Activated naive CD4-positive, alpha-beta T cell treated with anti-CD3 and anti-CD28 coated beads, Interleukin-2, amount 10 ng/mL, durations not matched to agents 7 days and 5 days (primary cell): Measurements from ENCODE around the gene OR2T11.

Source experiments
- CTCF ChIA-PET: fragments of 350-600 bp; sonication (Branson Sonifier 250); formaldehyde crosslinking; loops from one replicate; lab custom pipeline; 2021; ENCODE audit warnings: antibody characterized with exemption; lab: Charles Lee
- DNase-seq: peaks from one replicate; pipeline ENCODE4 v3.0.0-alpha.2; 2020
- H3K27ac Mint-ChIP-seq: one replicate; pipeline ENCODE4 v1.8.0; 2021; ENCODE audit warnings: mild to moderate bottlenecking, moderate library complexity, mixed read lengths
- H3K27me3 Mint-ChIP-seq: one replicate; pipeline ENCODE4 v1.8.0; 2021; ENCODE audit warnings: mild to moderate bottlenecking, mixed read lengths
- H3K36me3 Mint-ChIP-seq: one replicate; pipeline ENCODE4 v1.8.0; 2021; ENCODE audit warnings: mixed read lengths
- H3K4me1 Mint-ChIP-seq: one replicate; pipeline ENCODE4 v1.8.0; 2021; ENCODE audit warnings: mixed read lengths
- H3K4me3 Mint-ChIP-seq: one replicate; pipeline ENCODE4 v1.8.0; 2021; ENCODE audit warnings: mild to moderate bottlenecking, moderate library complexity, mixed read lengths
- H3K9me3 Mint-ChIP-seq: one replicate; pipeline ENCODE4 v1.8.0; 2021; ENCODE audit warnings: mixed read lengths

OR2T11 gene

DNA sequence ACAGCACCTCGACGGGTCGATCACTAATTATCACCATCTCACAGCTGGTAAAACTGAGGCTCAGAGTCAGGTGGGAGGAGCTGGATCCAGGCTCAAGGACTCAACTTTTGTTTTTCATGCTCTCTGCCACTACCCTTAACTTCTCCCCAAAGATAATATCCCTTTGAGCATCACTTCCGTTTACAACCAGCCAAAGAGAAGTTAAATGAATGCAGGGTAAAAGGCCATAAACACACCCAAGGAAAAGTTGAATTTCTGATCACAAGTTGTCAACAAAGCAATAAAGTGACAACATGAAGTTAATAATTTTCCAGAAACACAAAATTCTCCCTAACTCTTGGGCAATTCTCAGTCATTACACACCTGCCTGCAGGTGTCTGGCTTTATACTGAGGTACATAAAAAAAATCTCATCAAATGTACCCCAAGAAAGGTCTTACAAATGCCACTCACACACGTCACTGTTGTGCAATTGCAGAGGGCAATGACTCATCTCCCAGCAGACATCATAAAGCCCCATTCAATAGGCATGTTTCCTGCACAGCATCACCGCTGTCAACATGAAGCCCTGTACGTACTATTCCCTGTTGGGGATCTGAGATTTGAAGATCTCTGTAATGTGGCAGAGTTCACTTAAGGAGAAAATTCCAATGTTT is 3.4 kb downstream of the OR2T11 start:
- no peaks in the 10 kb centered on the region for H3K4me1 Mint-ChIP-seq
- CTCF ChIA-PET, result no interaction called here
- no peak for DNase-seq
- H3K27me3 Mint-ChIP-seq, result no peaks in the 10 kb centered on the region
- H3K4me3 Mint-ChIP-seq, result no peak overlapping the region
- H3K9me3 Mint-ChIP-seq, result no peaks in the 10 kb centered on the region
- H3K36me3 Mint-ChIP-seq, result no peaks in the 10 kb centered on the region
- no peak overlapping the region for H3K27ac Mint-ChIP-seq

- DNase-seq, result no peak
- H3K27me3 Mint-ChIP-seq, result no peaks in the 10 kb centered on the region
- H3K4me1 Mint-ChIP-seq, result no peaks in the 10 kb centered on the region
- CTCF ChIA-PET, result interaction anchor here (0.6 kb wide), 1 partner anchor 17 kb away, joined by 3 read pairs; no protein-coding TSS in a partner anchor
- no peak overlapping the region for H3K27ac Mint-ChIP-seq
- no peaks in the 10 kb centered on the region for H3K36me3 Mint-ChIP-seq
- H3K4me3 Mint-ChIP-seq, result no peak overlapping the region
- no peaks in the 10 kb centered on the region for H3K9me3 Mint-ChIP-seq
Measured at GRCh38 chr1:248630551-248630950, 4.3 kb downstream of the OR2T11 start.

DNA sequence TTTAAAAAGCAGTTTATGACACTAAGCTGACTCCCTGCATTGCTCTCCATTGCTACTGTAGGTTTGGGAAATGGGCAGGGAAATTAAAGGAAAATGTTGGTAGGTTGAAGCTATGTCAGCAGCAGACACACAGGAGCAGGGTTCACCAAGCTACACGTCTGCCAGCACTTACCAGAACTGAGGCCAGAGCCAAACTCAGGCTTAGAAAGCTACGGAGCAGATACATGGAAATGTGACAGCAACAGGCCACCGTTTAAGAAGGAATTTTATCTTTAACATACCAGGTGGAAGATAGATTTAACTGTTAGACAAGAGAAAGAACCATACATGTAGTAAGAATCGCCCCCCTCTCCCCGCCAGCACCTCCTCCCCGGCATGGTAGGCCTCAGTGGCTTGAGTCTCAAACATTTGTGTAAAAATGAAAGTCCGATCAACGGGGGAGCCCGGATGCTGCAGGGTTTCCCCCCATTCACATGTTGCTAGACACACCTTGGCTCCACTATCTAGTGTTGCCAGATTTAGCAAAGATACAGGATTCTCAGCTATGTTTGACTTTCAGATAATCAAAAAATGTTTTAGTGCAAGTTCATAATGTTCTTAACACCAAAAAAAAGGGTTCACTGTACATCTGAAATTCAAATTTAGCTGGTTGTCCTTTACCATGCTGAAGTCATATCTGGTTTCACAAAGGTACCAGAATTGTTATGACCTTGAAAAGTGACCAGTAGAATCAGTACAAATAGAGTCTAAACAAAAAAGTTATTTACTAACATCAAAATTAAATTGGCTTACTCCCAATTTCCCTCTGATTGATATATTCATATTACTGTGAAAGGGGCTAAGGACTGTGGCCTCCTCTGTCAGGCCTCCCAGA is 6.7 kb downstream of the OR2T11 start:
- no peak overlapping the region for H3K27ac Mint-ChIP-seq
- no peaks in the 10 kb centered on the region for H3K9me3 Mint-ChIP-seq
- CTCF ChIA-PET, result no interaction called here
- no peaks in the 10 kb centered on the region for H3K36me3 Mint-ChIP-seq
- DNase-seq, result no peak
- H3K4me1 Mint-ChIP-seq, result no peaks in the 10 kb centered on the region
- no peak overlapping the region for H3K4me3 Mint-ChIP-seq
- no peaks in the 10 kb centered on the region for H3K27me3 Mint-ChIP-seq

GRCh38 chr1:248625971-248626370 is 8.9 kb downstream of the OR2T11 start:
- no peaks in the 10 kb centered on the region for H3K27me3 Mint-ChIP-seq
- H3K27ac Mint-ChIP-seq, result no peak overlapping the region
- no peak for DNase-seq
- H3K4me1 Mint-ChIP-seq, result no peaks in the 10 kb centered on the region
- H3K4me3 Mint-ChIP-seq, result no peak overlapping the region
- no peaks in the 10 kb centered on the region for H3K9me3 Mint-ChIP-seq
- no peaks in the 10 kb centered on the region for H3K36me3 Mint-ChIP-seq
- CTCF ChIA-PET, result interaction anchor here (0.8 kb wide), 1 partner anchor 180 kb away, joined by 3 read pairs; no protein-coding TSS in a partner anchor

- no peak for DNase-seq
- Mint-ChIP-seq H3K9me3 (no peaks in the 10 kb centered on the region), H3K36me3 (no peaks in the 10 kb centered on the region), H3K27ac (no peak overlapping the region), H3K4me3 (no peak overlapping the region), H3K4me1 (no peaks in the 10 kb centered on the region), H3K27me3 (no peaks in the 10 kb centered on the region)
- CTCF ChIA-PET, result interaction anchor here (0.8 to 6.5 kb wide), 2 partner anchors 181 kb away, joined by 3 to 63 read pairs; no protein-coding TSS in a partner anchor
Measured at GRCh38 chr1:248625166-248625565, 9.7 kb downstream of the OR2T11 start.

DNA sequence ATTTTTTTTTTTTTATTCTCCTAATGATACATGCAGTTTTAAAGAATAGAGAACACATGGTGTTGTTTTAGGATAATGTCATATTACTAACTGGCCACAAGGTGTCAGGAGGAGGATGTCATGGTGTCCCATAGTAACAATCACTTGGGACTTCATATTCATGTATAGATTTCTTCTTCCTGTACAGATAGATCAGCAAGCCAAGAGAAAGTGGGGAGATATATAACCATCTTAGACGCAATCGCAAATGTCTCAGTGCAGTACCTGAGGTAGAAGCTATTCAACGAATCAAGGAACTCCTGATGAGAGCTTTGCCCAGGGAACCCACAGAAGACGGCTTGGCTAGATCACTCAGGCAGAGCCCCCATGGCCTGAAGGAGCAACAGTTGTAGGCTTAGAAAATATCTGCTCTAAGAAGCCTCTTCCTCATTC is 12.3 kb downstream of the OR2T11 start:
- Mint-ChIP-seq H3K27ac (no peak overlapping the region), H3K9me3 (no peaks in the 10 kb centered on the region), H3K4me3 (no peak overlapping the region), H3K27me3 (no peaks in the 10 kb centered on the region), H3K4me1 (no peaks in the 10 kb centered on the region), H3K36me3 (no peaks in the 10 kb centered on the region)
- no peak for DNase-seq
- CTCF ChIA-PET, result interaction anchor here (0.9 to 6.5 kb wide), 6 partner anchors 8 to 218 kb away, joined by 3 to 63 read pairs (median 4); partner anchors contain the start of gene SH3BP5L

DNA sequence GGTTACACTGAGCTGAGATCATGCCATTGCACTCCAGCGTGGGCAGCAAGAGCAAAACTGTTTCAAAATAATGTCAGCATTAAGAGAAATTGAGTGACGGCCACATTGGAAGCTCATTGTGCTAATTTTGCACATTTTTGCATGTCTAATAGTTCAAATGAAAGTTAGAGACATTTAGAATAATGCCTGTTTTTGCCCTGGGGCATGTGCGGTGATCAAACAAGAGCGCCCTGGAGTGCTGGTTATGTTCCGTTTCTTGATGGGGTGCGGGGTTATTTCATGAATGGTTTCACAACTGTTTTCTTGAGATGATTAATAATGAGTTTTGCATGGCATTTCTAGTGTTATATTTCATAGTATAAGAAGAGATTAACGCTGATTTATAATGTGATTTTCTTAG is 13.1 kb downstream of the OR2T11 start:
- Mint-ChIP-seq H3K4me1 (no peaks in the 10 kb centered on the region), H3K36me3 (no peaks in the 10 kb centered on the region), H3K27ac (no peak overlapping the region), H3K27me3 (no peaks in the 10 kb centered on the region), H3K9me3 (no peaks in the 10 kb centered on the region), H3K4me3 (no peak overlapping the region)
- CTCF ChIA-PET, result interaction anchor here (1.0 to 6.5 kb wide), 7 partner anchors 8 to 185 kb away, joined by 3 to 63 read pairs (median 4); no protein-coding TSS in a partner anchor
- DNase-seq, result no peak

GRCh38 chr1:248618878-248619277 is 16.0 kb downstream of the OR2T11 start:
- Mint-ChIP-seq H3K27ac (no peak overlapping the region), H3K9me3 (no peaks in the 10 kb centered on the region), H3K27me3 (no peaks in the 10 kb centered on the region), H3K36me3 (no peaks in the 10 kb centered on the region), H3K4me3 (no peak overlapping the region), H3K4me1 (peaks cover under 1% of the 10 kb centered on the region)
- DNase-seq, result peak; percentile 69
- CTCF ChIA-PET, result interaction anchor here (0.9 to 6.5 kb wide), 4 partner anchors 9 to 187 kb away, joined by 3 to 63 read pairs (median 3); no protein-coding TSS in a partner anchor

- CTCF ChIA-PET, result interaction anchor here (0.6 to 0.7 kb wide), 2 partner anchors 109 to 652 kb away, joined by 3 read pairs; no protein-coding TSS in a partner anchor
- Mint-ChIP-seq H3K4me3 (no peak overlapping the region), H3K27me3 (no peaks in the 10 kb centered on the region), H3K36me3 (no peaks in the 10 kb centered on the region), H3K27ac (no peak overlapping the region), H3K9me3 (no peaks in the 10 kb centered on the region), H3K4me1 (peaks cover 8% of the 10 kb centered on the region)
- no peak for DNase-seq
Measured at GRCh38 chr1:248618119-248618518, 16.8 kb downstream of the OR2T11 start.

- no peaks in the 10 kb centered on the region for H3K9me3 Mint-ChIP-seq
- CTCF ChIA-PET, result interaction anchor here (0.7 to 2.0 kb wide), 5 partner anchors 8 to 193 kb away, joined by 3 to 6 read pairs (median 3); no protein-coding TSS in a partner anchor
- H3K4me1 Mint-ChIP-seq, result peaks cover 15% of the 10 kb centered on the region
- no peaks in the 10 kb centered on the region for H3K27me3 Mint-ChIP-seq
- no peak overlapping the region for H3K27ac Mint-ChIP-seq
- DNase-seq, result no peak
- H3K36me3 Mint-ChIP-seq, result no peaks in the 10 kb centered on the region
- no peak overlapping the region for H3K4me3 Mint-ChIP-seq
Measured at GRCh38 chr1:248613742-248614141, 21.1 kb downstream of the OR2T11 start.

DNA sequence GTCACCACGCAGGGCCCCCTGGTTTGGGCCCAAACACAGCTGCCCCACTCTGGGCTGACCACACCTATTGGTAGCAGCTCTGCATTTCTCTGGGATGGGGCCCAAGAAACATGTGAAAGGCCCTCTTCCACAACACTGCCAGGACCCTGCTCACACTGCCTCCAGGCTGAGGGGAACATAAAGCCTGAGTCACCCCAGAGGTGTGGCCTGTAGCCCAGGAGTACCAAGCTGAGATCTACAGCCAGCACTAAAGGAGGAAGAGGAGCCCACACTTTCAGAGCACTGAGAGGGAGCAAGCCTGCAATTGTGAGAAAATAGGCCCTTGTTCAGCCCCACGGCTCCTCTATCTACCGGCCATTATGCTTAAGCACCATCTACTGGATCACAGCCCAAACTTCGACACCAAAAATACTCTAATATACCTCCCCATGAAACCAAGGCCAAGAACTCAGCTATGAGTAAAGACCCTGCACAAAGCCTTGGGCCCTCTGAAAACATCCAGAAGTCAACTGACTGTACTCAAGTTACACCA is 22.9 kb downstream of the OR2T11 start:
- H3K4me3 Mint-ChIP-seq, result no peak overlapping the region
- peaks cover 15% of the 10 kb centered on the region for H3K4me1 Mint-ChIP-seq
- peak; percentile 28 for DNase-seq
- H3K9me3 Mint-ChIP-seq, result no peaks in the 10 kb centered on the region
- H3K36me3 Mint-ChIP-seq, result no peaks in the 10 kb centered on the region
- H3K27ac Mint-ChIP-seq, result no peak overlapping the region
- no peaks in the 10 kb centered on the region for H3K27me3 Mint-ChIP-seq
- CTCF ChIA-PET, result interaction anchor here (1.0 to 2.4 kb wide), 6 partner anchors 10 to 213 kb away, joined by 3 to 18 read pairs (median 5); partner anchors contain the start of gene OR2T1

DNA sequence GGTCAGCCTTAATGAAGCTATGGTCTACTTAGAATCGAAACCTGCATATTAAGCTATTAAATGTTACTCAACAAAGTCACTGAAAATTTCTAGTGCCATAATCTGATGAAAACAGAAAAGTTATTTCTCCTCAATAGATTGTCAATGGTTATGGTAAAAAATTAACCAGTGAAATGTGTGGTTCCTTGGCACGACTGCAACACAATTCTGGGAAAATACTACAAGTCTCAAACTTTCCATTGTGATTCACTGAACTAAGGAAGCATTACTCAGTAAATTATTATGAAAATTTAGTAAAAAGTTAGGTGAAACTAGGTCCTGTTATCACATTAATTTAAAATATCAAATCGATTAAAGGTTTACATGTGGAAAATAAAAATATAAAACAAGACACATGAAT is 24.6 kb downstream of the OR2T11 start:
- DNase-seq, result no peak
- no peaks in the 10 kb centered on the region for H3K36me3 Mint-ChIP-seq
- H3K9me3 Mint-ChIP-seq, result no peaks in the 10 kb centered on the region
- CTCF ChIA-PET, result interaction anchor here (0.8 kb wide), 1 partner anchor 9 kb away, joined by 3 read pairs; no protein-coding TSS in a partner anchor
- H3K4me1 Mint-ChIP-seq, result peaks cover 15% of the 10 kb centered on the region
- no peaks in the 10 kb centered on the region for H3K27me3 Mint-ChIP-seq
- H3K27ac Mint-ChIP-seq, result no peak overlapping the region
- no peak overlapping the region for H3K4me3 Mint-ChIP-seq

- Mint-ChIP-seq H3K36me3 (no peaks in the 10 kb centered on the region), H3K9me3 (no peaks in the 10 kb centered on the region), H3K27ac (no peak overlapping the region), H3K27me3 (no peaks in the 10 kb centered on the region), H3K4me3 (no peak overlapping the region), H3K4me1 (peaks cover 7% of the 10 kb centered on the region)
- no peak for DNase-seq
- CTCF ChIA-PET, result no interaction called here
Measured at GRCh38 chr1:248599396-248599795, 35.5 kb downstream of the OR2T11 start.

- no peaks in the 10 kb centered on the region for H3K9me3 Mint-ChIP-seq
- DNase-seq, result no peak
- H3K27me3 Mint-ChIP-seq, result no peaks in the 10 kb centered on the region
- H3K4me3 Mint-ChIP-seq, result no peak within 1 kb of the TSS
- no peaks in the 10 kb centered on the region for H3K36me3 Mint-ChIP-seq
- no peak within 1 kb of the TSS for H3K27ac Mint-ChIP-seq
- H3K4me1 Mint-ChIP-seq, result peaks cover 7% of the 10 kb centered on the region
- CTCF ChIA-PET, result no interaction called here
Measured at GRCh38 chr1:248597589-248597988, 37.3 kb downstream of the OR2T11 start, which contains the start of gene OR2T10. OR2T10 (minus strand) TSS chr1:248597700; CDS start chr1:248593768, 3,932 bp downstream.
